Upper lobe of right lung (tissue), 1 donor: ENCODE measurements around the gene NCOR2. TPM values are rescaled to one million over a fixed set of nuclear protein-coding genes. Genes with fewer than 3 reads are reported as not detected.

Experiments
- ATAC-seq: fragments of 200-7000 bp; cut with Tn5 transposase; one replicate; pipeline ENCODE4 v1.9.1; 2020; ENCODE audit warnings: mild to moderate bottlenecking, moderate library complexity
- DNase-seq: peaks from one replicate; pipeline ENCODE4 v3.0.0-alpha.2; 2020
- H3K27ac ChIP-seq: fragments of 200-600 bp; one replicate; pipeline ENCODE4 v1.8.0; 2022
- H3K27me3 ChIP-seq: fragments of 200-600 bp; one replicate; pipeline ENCODE4 v1.8.0; 2022; ENCODE audit warnings: mild to moderate bottlenecking
- H3K36me3 ChIP-seq: fragments of 200-600 bp; one replicate; pipeline ENCODE4 v1.8.0; 2022
- H3K4me1 ChIP-seq: fragments of 200-600 bp; one replicate; pipeline ENCODE4 v1.8.0; 2022
- H3K4me3 ChIP-seq: fragments of 200-600 bp; one replicate; pipeline ENCODE4 v1.8.0; 2022; ENCODE audit warnings: mild to moderate bottlenecking
- H3K9me3 ChIP-seq: fragments of 200-600 bp; one replicate; pipeline ENCODE4 v1.8.0; 2022
- intact Hi-C: fragments of 100-400 bp; cut with DNase I; formaldehyde crosslinking; loops from one replicate; pipeline ENCODE4 v1.11.0; 2022
- total RNA-seq: library from RNA; stranded (reverse); fragmentation: NEBNext Ultra II Directional; extraction: Animal tissue kit (Norgen Biotek cat#: 25700); gene quantifications from one replicate; pipeline ENCODE4 v1.2.1, GENCODE V29; 2021
- TF ChIP-seq, protein P1 (sequence below): fragments of 200-600 bp; IDR thresholded peaks from one replicate; pipeline ENCODE4 v1.8.0; 2022; ENCODE audit warnings: antibody characterized with exemption
- donor health status: DM: no; HTN: yes; CAD: no; lungs with severe emphysema.

The NCOR2 gene
- total RNA-seq, 1 donor from 2014 or later = 336 TPM

GRCh38 chr12:124559182-124560017 lies 8.0 kb downstream of the NCOR2 start:
- no peaks in the 10 kb centered on the region for H3K27me3 ChIP-seq
- TF ChIP-seq, protein P1, sequence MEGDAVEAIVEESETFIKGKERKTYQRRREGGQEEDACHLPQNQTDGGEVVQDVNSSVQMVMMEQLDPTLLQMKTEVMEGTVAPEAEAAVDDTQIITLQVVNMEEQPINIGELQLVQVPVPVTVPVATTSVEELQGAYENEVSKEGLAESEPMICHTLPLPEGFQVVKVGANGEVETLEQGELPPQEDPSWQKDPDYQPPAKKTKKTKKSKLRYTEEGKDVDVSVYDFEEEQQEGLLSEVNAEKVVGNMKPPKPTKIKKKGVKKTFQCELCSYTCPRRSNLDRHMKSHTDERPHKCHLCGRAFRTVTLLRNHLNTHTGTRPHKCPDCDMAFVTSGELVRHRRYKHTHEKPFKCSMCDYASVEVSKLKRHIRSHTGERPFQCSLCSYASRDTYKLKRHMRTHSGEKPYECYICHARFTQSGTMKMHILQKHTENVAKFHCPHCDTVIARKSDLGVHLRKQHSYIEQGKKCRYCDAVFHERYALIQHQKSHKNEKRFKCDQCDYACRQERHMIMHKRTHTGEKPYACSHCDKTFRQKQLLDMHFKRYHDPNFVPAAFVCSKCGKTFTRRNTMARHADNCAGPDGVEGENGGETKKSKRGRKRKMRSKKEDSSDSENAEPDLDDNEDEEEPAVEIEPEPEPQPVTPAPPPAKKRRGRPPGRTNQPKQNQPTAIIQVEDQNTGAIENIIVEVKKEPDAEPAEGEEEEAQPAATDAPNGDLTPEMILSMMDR = no peak
- no peaks in the 10 kb centered on the region for H3K36me3 ChIP-seq
- no peak overlapping the region for H3K27ac ChIP-seq
- no peaks in the 10 kb centered on the region for H3K9me3 ChIP-seq
- DNase-seq (no peak), ATAC-seq (no peak)
- no peak overlapping the region for H3K4me3 ChIP-seq
- intact Hi-C loops = loop anchor here (10.0 kb wide), 1 partner anchor 205 kb away; no protein-coding TSS in a partner anchor
- peaks cover 52% of the 10 kb centered on the region for H3K4me1 ChIP-seq

GRCh38 chr12:124558313-124558712 lies 9.1 kb downstream of the NCOR2 start:
- peak; percentile 55 for DNase-seq
- TF ChIP-seq, protein P1 = no peak
- Histone ChIP-seq H3K9me3 (no peaks in the 10 kb centered on the region), H3K27ac (no peak overlapping the region), H3K36me3 (no peaks in the 10 kb centered on the region), H3K27me3 (no peaks in the 10 kb centered on the region), H3K4me1 (peaks cover 51% of the 10 kb centered on the region), H3K4me3 (no peak overlapping the region)
- ATAC-seq = no peak
- intact Hi-C loops = no loop called here

DNA sequence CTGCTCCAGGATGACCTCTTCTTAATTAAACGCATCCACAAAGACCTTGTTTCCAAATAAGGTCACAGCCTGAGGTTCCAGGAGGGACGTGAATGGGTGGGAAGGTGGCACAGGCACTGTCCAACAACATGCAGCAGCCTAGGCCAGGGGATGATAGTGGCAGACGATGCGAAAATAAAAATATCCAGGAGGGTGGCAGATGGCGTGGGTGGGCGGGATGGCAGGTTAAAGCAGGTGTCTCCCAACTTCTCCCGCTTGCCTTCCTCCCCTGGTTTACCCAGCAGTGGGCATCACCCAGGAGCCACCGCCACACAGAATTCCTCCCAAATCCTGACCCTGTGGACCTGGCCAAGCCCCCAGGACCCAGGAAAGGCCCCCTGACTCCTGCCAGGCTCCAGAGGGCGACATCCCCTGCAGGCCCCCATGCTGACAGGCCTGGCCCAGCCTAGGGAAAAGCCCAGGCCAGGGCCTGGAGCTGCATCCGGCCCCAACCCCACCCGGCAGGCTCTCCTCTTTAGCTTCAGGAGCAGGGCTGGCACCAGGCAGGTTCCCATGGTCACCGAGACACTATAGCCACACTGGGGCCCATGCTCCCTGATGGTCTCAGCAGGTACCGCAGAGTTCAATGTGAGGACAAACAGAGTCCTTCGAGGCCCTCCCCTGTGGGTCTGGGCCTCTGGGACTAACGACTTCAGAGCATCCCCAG lies 9.7 kb downstream of the NCOR2 start:
- ATAC-seq (no peak), DNase-seq (peak; percentile 50)
- TF ChIP-seq, protein P1 = no peak
- Histone ChIP-seq H3K4me3 (no peak overlapping the region), H3K9me3 (no peaks in the 10 kb centered on the region), H3K27ac (no peak overlapping the region), H3K27me3 (no peaks in the 10 kb centered on the region), H3K36me3 (no peaks in the 10 kb centered on the region), H3K4me1 (peaks cover 45% of the 10 kb centered on the region)
- intact Hi-C loops = no loop called here

GRCh38 chr12:124556896-124557501 lies 10.4 kb downstream of the NCOR2 start:
- Histone ChIP-seq H3K4me1 (peaks cover 46% of the 10 kb centered on the region), H3K9me3 (no peaks in the 10 kb centered on the region), H3K4me3 (no peak overlapping the region), H3K27ac (no peak overlapping the region), H3K27me3 (no peaks in the 10 kb centered on the region), H3K36me3 (no peaks in the 10 kb centered on the region)
- TF ChIP-seq, protein P1 = no peak
- intact Hi-C loops = no loop called here
- peak; percentile 61 for DNase-seq
- peak; percentile 4 for ATAC-seq

DNA sequence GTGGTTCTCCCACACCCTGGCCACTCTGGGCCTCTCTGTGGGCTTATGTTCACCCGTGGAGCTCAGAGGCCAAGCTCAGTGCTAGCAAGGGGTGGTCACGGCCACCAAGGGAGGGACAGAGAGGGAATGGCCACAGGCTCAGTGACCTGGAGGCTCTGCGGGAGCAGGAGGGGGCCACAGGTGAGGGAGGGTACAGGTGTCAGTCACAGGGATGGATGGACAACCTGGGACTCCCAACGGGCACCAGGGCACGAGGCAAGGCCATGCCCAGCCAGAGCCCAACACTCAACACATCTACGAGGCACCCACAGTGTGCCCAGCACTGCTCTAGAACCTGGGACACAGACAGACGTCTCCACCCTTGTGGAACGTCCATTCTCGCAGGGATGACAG lies 11.3 kb downstream of the NCOR2 start:
- TF ChIP-seq, protein P1 = no peak
- ATAC-seq = no peak
- H3K27me3 ChIP-seq = no peaks in the 10 kb centered on the region
- no peaks in the 10 kb centered on the region for H3K9me3 ChIP-seq
- no peak for DNase-seq
- no peak overlapping the region for H3K27ac ChIP-seq
- peaks cover 49% of the 10 kb centered on the region for H3K4me1 ChIP-seq
- no peaks in the 10 kb centered on the region for H3K36me3 ChIP-seq
- intact Hi-C loops = no loop called here
- H3K4me3 ChIP-seq = no peak overlapping the region
